ENCODE measurements around the gene UTP14A.
A peak's percentile ranks its signal among the peaks of the same experiment; 100 is the strongest.
"Not testable (repeated sequence)": the region's sequence is repeated elsewhere in the genome, so short reads cannot be mapped to it uniquely, and the experiment has no call there.

UTP14A gene

GRCh38 chrX:129905787-129906580 is at the start of gene UTP14A:
Gene UTP14A (plus strand): TSS chrX:129906164. CDS start chrX:129906211, 47 bp downstream.
- peak; percentile 93 for DNase-seq

GRCh38 chrX:129859134-129859533 is 46.8 kb upstream of the UTP14A start:
- DNase-seq: not testable (repeated sequence)

GRCh38 chrX:129866321-129866720 is 39.6 kb upstream of the UTP14A start:
- not testable (repeated sequence) for DNase-seq

- no peak for DNase-seq
Measured at GRCh38 chrX:129872524-129872923, 33.4 kb upstream of the UTP14A start.

GRCh38 chrX:129875669-129876068 is 30.3 kb upstream of the UTP14A start:
- peak; percentile 71 for DNase-seq

- peak; percentile 49 for DNase-seq
Measured at GRCh38 chrX:129876771-129877305, 29.1 kb upstream of the UTP14A start.

- peak; percentile 0 for DNase-seq
Measured at GRCh38 chrX:129877401-129877800, 28.6 kb upstream of the UTP14A start.

GRCh38 chrX:129900054-129900453 is 5.9 kb upstream of the UTP14A start:
- no peak for DNase-seq

- DNase-seq: no peak
Measured at GRCh38 chrX:129908636-129909035, 2.7 kb downstream of the UTP14A start.

GRCh38 chrX:129925305-129926092 is 19.5 kb downstream of the UTP14A start:
- DNase-seq: peak; percentile 65

- DNase-seq: no peak
Measured at GRCh38 chrX:129930941-129931410, 25.0 kb downstream of the UTP14A start.

- peak; percentile 92 for DNase-seq
Measured at GRCh38 chrX:129931411-129932015, 25.5 kb downstream of the UTP14A start.

GRCh38 chrX:129932016-129932820 is 26.3 kb downstream of the UTP14A start:
- peak; percentile 91 for DNase-seq

GRCh38 chrX:129932821-129933321 is 26.9 kb downstream of the UTP14A start:
- peak; percentile 7 for DNase-seq

GRCh38 chrX:129933700-129934099 is 27.7 kb downstream of the UTP14A start:
- DNase-seq: no peak

GRCh38 chrX:129934461-129934860 is 28.5 kb downstream of the UTP14A start:
- DNase-seq: no peak

- no peak for DNase-seq
Measured at GRCh38 chrX:129934952-129935351, 29.0 kb downstream of the UTP14A start.

- no peak for DNase-seq
Measured at GRCh38 chrX:129938081-129938480, 32.1 kb downstream of the UTP14A start.

- no peak for DNase-seq
Measured at GRCh38 chrX:129939986-129940385, 34.0 kb downstream of the UTP14A start.

GRCh38 chrX:129940721-129941120 is 34.8 kb downstream of the UTP14A start:
- DNase-seq: no peak

- DNase-seq: peak; percentile 45
Measured at GRCh38 chrX:129945131-129945530, 39.2 kb downstream of the UTP14A start.

- DNase-seq: no peak
Measured at GRCh38 chrX:129953334-129953648, 47.3 kb downstream of the UTP14A start.
